ENCODE data around the gene FYB1. TPM values are rescaled to one million over a fixed set of nuclear protein-coding genes. Genes with fewer than 3 reads are reported as not detected.

Gene FYB1
- total RNA-seq, 1 experiment from 2014 or later = 0.42 TPM

DNA sequence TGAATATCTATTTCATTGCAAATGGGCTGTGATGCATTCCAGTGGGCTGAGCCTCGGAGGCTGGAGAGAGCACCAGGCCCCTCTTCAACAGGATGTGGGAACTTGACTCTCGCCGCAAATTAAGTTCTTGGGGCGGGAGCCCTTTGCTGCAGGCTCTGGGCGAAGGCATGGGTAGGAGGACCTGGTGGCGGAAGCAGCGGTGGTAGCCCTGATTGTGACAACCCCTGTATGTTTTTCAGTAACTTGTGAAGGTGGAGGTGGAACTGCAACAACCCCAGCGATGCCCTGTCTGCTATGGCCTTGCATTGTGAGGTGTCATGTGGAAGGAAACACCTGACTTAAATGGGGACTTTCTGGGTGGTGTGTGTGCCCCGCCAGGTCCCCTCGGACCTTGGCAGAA lies 9.4 kb downstream of the FYB1 start:
- ChIA-PET CTCF (no interaction called here), RAD21 (ENCODE audit: low non-redundant PET in 1 of 2, low total read pairs in 2 of 2, uncharacterized antibody in 2 of 2, unreplicated experiment in 2 of 2) (no interaction called here), POLR2A (no interaction called here)
- H3K27ac ChIP-seq (ENCODE audit: low read depth, low read length) = no peak overlapping the region
- H3K36me3 ChIP-seq (ENCODE audit: control insufficient read depth in 1 of 2, insufficient read depth in 2 of 2, low read length in 2 of 2) = no peaks in the 10 kb centered on the region
- no peaks in the 10 kb centered on the region for H3K4me1 ChIP-seq (ENCODE audit: control insufficient read depth in 1 of 2, insufficient read depth in 2 of 2, low read length in 2 of 2)
- no peaks in the 10 kb centered on the region for H4K20me1 ChIP-seq (ENCODE audit: insufficient read depth)
- no peaks in the 10 kb centered on the region for H3K9me3 ChIP-seq (ENCODE audit: control insufficient read depth in 1 of 2, insufficient read depth in 1 of 2, low read depth in 1 of 2, low read length in 2 of 2)
- intact Hi-C loops (cut with micrococcal nuclease) = loop anchor here (10.0 kb wide), 1 partner anchor 1525 kb away; no protein-coding TSS in a partner anchor
- ATAC-seq (no peak), DNase-seq (ENCODE audit: low read depth, low spot score) (no peak)
- no peaks in the 10 kb centered on the region for H3K9me2 ChIP-seq (ENCODE audit: insufficient read depth)
- no peak overlapping the region for H3K4me2 ChIP-seq (ENCODE audit: low read length)
- no TSS peak for BruUV-seq (replicated peaks)
- H2AFZ ChIP-seq (ENCODE audit: low read depth, low read length, poor library complexity, severe bottlenecking) = no peak overlapping the region
- H3K9ac ChIP-seq (ENCODE audit: low read length) = no peak overlapping the region
- no peaks in the 10 kb centered on the region for H3K27me3 ChIP-seq (ENCODE audit: insufficient read depth, low read length)
- H3K79me2 ChIP-seq (ENCODE audit: insufficient read depth, low read length) = no peaks in the 10 kb centered on the region
- no peak for TF ChIP-seq EZH2 (IDR thresholded peaks at IDR 0.05)
- TF ChIP-seq ELF1 (IDR thresholded peaks at IDR 0.05; ENCODE audit: borderline replicate concordance, low read depth) = no peak
- TF ChIP-seq CEBPB (IDR thresholded peaks at IDR 0.05; ENCODE audit: low read depth) = no peak
- no peak overlapping the region for H3K4me3 ChIP-seq (replicated peaks in 1 of 2; ENCODE audit: low read depth in 1 of 2, low read length in 2 of 2)

DNA sequence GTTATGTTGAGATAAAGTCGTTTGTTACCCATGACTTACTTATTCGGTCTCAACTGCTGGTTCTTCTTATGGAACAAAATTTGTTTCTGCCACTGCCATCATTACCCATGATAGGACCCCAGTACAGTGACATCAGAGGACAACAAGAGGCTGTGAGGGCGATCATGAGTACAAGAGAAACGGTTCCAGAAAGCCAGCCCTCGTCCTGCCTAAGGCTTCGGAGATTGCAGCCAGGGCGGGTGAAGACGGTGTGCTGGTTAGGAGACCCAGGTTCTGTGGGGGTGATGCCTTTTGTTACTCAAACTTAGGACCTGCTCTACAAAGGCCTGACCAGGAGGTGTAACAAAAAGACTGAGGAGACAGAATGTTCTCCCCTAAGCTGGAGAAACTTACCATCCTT lies 10.9 kb downstream of the FYB1 start:
- intact Hi-C loops (cut with micrococcal nuclease) = no loop called here
- Histone ChIP-seq H3K9me3 (ENCODE audit: control insufficient read depth in 1 of 2, insufficient read depth in 1 of 2, low read depth in 1 of 2, low read length in 2 of 2) (no peaks in the 10 kb centered on the region), H3K4me1 (ENCODE audit: control insufficient read depth in 1 of 2, insufficient read depth in 2 of 2, low read length in 2 of 2) (no peaks in the 10 kb centered on the region), H4K20me1 (ENCODE audit: insufficient read depth) (no peaks in the 10 kb centered on the region), H2AFZ (ENCODE audit: low read depth, low read length, poor library complexity, severe bottlenecking) (no peak overlapping the region), H3K4me3 (replicated peaks in 1 of 2; ENCODE audit: low read depth in 1 of 2, low read length in 2 of 2) (no peak overlapping the region), H3K9ac (ENCODE audit: low read length) (no peak overlapping the region), H3K4me2 (ENCODE audit: low read length) (no peak overlapping the region), H3K79me2 (ENCODE audit: insufficient read depth, low read length) (no peaks in the 10 kb centered on the region), H3K27me3 (ENCODE audit: insufficient read depth, low read length) (no peaks in the 10 kb centered on the region), H3K9me2 (ENCODE audit: insufficient read depth) (no peaks in the 10 kb centered on the region), H3K36me3 (ENCODE audit: control insufficient read depth in 1 of 2, insufficient read depth in 2 of 2, low read length in 2 of 2) (no peaks in the 10 kb centered on the region), H3K27ac (ENCODE audit: low read depth, low read length) (no peak overlapping the region)
- DNase-seq (ENCODE audit: low read depth, low spot score) = no peak
- POLR2A ChIA-PET = no interaction called here
- BruUV-seq (replicated peaks) = no TSS peak
- CTCF ChIA-PET = no interaction called here
- RAD21 ChIA-PET (ENCODE audit: low non-redundant PET in 1 of 2, low total read pairs in 2 of 2, uncharacterized antibody in 2 of 2, unreplicated experiment in 2 of 2) = no interaction called here
- TF ChIP-seq YY1 (IDR thresholded peaks at IDR 0.05; ENCODE audit: extremely low read depth, insufficient replicate concordance, low read depth, low read length) (no peak), POLR2AphosphoS5 (IDR thresholded peaks at IDR 0.05; ENCODE audit: low read depth, low read length) (no peak), ELF1 (IDR thresholded peaks at IDR 0.05; ENCODE audit: borderline replicate concordance, low read depth) (no peak)
- ATAC-seq = no peak

Measured in HCT116 (cell line).